Adipocyte (in vitro differentiated cells): ENCODE data around the gene MBD4.

Experiments used
- DNase-seq: peaks from one replicate; pipeline ENCODE4 v3.0.0-alpha.2; 2015; ENCODE audit warnings: low read depth
- H3K27me3 ChIP-seq: replicated peaks from 2 replicates; pipeline ENCODE4 v1.7.0; 2013; ENCODE audit warnings: mild to moderate bottlenecking, low read length, moderate library complexity; ENCODE audit not compliant: control insufficient read depth, insufficient read depth
- H3K36me3 ChIP-seq: 2 replicates; pipeline ENCODE4 v1.7.0; 2013; ENCODE audit warnings: low read length, mild to moderate bottlenecking, moderate library complexity; ENCODE audit not compliant: control insufficient read depth, insufficient read depth, severe bottlenecking
- H3K4me1 ChIP-seq: 2 replicates; pipeline ENCODE4 v1.7.0; 2013; ENCODE audit warnings: mild to moderate bottlenecking, low read length, moderate library complexity; ENCODE audit not compliant: control insufficient read depth, insufficient read depth
- H3K4me3 ChIP-seq: 2 replicates; pipeline ENCODE4 v1.7.0; 2013; ENCODE audit warnings: mild to moderate bottlenecking, low read length, moderate library complexity
- H3K9ac ChIP-seq: 2 replicates; pipeline ENCODE4 v1.7.0; 2013; ENCODE audit warnings: mild to moderate bottlenecking, low read length, moderate library complexity
- H3K9me3 ChIP-seq: 2 replicates; pipeline ENCODE4 v1.7.0; 2013; ENCODE audit warnings: mild to moderate bottlenecking, low read length, moderate library complexity; ENCODE audit not compliant: control insufficient read depth

Gene MBD4

DNA sequence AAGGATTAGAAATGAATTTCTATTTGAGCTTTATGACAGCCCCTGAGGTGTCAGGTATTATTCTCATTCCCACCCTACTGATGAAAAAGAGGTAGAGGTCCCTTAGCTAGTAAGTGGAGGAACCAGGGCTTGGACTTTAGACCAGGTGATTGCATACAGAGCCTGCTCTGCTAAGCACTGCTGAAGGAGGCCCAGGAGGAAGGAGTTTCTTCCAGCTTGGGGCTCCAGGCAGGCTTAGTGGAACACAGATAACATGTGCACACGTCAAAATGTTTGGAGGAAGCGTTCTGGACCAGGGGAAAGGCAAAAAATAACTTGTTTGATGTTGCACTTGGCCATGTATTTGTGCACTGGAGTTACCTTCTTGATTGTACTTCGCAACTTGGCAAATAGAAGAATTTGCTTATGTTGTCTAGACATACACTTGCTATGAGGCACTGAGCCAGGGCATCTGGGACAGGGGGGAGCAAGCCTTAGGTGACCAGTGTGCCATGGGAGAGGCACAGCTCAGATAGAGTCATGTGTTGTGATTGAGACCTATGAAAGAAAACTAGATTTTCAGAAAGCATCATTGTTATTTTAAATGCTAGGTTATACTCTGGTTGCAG, 22.7 kb upstream of the MBD4 start:
- Histone ChIP-seq H3K4me3 (no peak overlapping the region), H3K36me3 (peaks cover 64% of the 10 kb centered on the region), H3K9me3 (no peaks in the 10 kb centered on the region), H3K27me3 (no peaks in the 10 kb centered on the region), H3K9ac (no peak overlapping the region), H3K4me1 (peaks cover 12% of the 10 kb centered on the region)
- no peak for DNase-seq

DNA sequence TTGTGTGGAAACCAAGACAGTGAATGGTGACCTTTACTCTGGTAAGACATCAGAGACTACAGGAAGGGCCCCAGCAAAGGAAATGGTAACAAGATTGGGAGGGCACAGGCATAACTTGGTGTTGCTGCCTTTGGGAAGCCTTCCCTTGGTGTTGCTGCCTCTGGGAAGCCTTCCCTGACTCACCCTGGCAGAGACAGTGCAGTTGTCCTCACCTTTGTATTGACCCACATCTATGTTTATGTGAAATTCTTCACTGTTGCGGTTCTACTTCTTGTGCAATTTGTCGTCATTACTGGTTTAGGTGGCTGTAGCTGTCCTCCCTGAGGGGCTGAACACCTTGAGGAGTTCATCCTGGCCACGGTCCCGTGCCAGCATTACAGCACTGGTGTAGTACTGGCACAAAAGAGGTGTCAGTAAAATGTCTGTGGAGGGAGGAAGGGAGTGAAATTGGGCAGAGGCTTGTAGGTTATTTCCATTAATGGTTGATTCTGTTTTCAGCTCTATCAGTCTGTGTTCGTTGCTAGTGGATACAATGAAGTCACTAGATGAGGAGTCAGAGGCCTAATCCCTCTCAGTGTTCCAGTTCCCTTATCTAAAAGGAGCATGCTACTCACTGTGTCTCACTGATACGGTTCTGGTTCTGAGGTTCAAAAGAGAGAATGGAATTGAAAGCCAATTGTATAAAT, 21.9 kb upstream of the MBD4 start:
- H3K27me3 ChIP-seq: no peaks in the 10 kb centered on the region
- no peak overlapping the region for H3K9ac ChIP-seq
- peaks cover 63% of the 10 kb centered on the region for H3K36me3 ChIP-seq
- peak overlapping the region; percentile 32 for H3K4me3 ChIP-seq
- DNase-seq: peak; percentile 28
- peaks cover 12% of the 10 kb centered on the region for H3K4me1 ChIP-seq
- no peaks in the 10 kb centered on the region for H3K9me3 ChIP-seq

DNA sequence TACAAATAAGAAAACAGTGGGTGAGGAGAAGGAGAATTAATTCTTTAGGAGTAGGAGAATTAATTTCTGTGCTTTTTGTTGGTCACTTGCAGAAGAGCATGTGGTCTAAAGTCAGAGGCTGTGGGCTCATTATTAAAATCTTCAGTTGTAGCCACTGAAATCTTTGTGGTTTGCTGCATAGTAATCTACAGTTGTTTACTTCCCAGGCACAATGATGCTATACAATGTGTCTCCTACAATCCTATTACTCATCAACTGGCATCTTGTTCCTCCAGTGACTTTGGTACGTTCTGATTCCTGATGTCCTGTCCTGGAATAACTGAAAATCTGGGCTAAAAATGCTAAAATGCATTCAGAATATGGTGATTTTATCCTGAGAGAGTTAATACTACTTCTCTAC, 21.3 kb upstream of the MBD4 start:
- Histone ChIP-seq H3K27me3 (no peaks in the 10 kb centered on the region), H3K4me1 (peaks cover 12% of the 10 kb centered on the region), H3K9ac (no peak overlapping the region), H3K4me3 (peak overlapping the region; percentile 32), H3K9me3 (no peaks in the 10 kb centered on the region), H3K36me3 (peaks cover 64% of the 10 kb centered on the region)
- DNase-seq: peak; percentile 47

DNA sequence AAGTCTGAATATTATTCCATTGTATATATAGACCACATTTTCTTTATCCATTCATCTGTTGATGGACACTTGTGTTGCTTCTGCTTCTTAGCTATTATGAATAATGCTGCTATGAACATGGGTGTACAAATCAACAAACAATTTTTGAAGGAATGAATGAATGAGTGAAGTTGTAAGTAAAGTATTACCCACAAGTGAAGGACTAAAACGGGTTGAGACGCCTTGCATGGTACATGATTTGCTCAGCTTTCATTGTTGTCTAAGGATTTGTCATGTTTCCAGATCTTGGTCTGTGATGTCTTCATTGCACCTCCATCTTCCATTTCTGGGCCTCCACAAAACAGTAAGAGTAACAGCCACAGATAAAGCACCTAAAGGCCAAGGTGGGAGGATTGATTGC, 20.8 kb upstream of the MBD4 start:
- H3K9ac ChIP-seq: no peak overlapping the region
- no peaks in the 10 kb centered on the region for H3K27me3 ChIP-seq
- DNase-seq: no peak
- H3K36me3 ChIP-seq: peaks cover 67% of the 10 kb centered on the region
- H3K4me1 ChIP-seq: peaks cover 12% of the 10 kb centered on the region
- H3K9me3 ChIP-seq: no peaks in the 10 kb centered on the region
- H3K4me3 ChIP-seq: no peak overlapping the region

DNA sequence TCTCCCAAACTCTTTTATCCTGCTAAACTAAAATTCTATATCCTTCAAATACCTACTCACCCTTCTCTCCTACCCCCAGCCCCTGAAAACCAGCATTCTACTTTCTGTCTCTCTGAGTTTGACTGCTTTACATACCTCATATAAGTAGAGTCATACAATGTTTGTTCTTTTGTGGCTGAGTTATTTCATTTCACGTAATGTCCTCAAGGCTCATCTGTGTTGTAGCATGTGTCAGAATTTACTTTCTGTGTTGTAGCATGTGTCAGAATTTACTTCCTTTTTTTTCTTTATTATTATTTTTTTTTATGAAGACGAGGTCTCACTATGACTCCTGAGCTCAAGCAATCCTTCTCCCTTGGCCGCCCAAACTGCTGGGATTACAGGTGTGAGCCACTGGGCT, 20.4 kb upstream of the MBD4 start:
- Histone ChIP-seq H3K27me3 (no peaks in the 10 kb centered on the region), H3K4me1 (peaks cover 12% of the 10 kb centered on the region), H3K9ac (no peak overlapping the region), H3K9me3 (no peaks in the 10 kb centered on the region), H3K36me3 (peaks cover 70% of the 10 kb centered on the region), H3K4me3 (no peak overlapping the region)
- no peak for DNase-seq

DNA sequence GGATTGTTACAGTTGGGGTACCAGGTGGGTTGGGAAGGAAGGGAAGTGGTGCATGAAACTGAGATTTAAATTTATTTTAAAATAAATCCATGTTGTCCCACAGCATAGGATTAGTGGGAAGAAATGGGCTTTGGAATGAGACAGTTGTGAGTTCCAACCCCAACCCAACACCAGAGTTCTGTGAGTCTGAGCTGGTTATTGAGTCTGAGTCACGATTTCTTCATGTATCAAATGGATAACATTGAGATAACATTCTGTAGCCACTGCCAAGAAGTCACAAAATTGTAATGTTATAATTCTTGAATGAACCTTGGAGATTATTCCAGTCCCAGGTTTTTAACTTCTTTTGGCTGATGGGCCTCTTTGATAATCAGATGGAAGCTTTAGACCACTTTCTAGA, 14.0 kb upstream of the MBD4 start:
- H3K9ac ChIP-seq: no peak overlapping the region
- no peaks in the 10 kb centered on the region for H3K27me3 ChIP-seq
- DNase-seq: no peak
- H3K4me3 ChIP-seq: no peak overlapping the region
- H3K9me3 ChIP-seq: no peaks in the 10 kb centered on the region
- H3K4me1 ChIP-seq: peaks cover 20% of the 10 kb centered on the region
- peaks cover 50% of the 10 kb centered on the region for H3K36me3 ChIP-seq

DNA sequence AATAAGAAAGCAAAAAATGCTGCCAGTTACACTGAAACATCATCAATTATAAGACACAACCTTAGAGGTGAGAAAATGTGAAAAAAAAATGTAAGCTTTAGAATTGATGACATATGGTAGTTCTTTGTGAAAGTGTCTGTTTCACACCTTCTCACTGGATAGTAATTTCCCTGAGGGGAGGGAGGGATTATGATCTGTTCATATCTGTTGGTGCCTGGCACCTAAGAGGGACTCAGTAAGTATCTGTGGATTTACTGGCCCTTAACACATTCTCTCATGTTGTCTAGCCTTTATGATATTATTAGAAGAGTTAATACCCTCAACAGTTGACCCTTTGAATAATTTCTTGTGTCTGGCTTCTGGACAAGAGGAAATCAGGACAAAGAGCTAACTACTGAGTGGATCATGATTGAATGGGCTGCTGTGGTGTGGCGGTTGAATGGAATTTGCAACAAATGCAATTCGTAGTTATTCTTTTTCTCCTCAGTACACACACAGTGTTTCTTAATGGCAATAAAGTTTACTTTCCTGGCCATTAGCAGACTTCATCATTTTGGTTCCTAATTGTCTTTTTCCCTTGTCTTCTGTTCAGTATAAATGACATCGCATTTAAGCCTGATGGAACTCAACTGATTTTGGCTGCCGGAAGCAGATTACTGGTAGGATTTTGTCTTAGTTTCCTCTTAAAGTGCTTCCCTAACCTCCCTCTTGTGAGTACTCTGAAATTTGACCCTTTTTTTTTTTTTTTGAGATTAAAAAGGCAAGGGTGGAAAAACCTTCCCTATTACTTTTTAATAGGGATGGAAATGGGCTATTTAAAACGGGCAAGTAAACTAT, 9.7 kb upstream of the MBD4 start:
- no peak overlapping the region for H3K9ac ChIP-seq
- no peaks in the 10 kb centered on the region for H3K9me3 ChIP-seq
- no peak for DNase-seq
- H3K27me3 ChIP-seq: no peaks in the 10 kb centered on the region
- H3K36me3 ChIP-seq: peaks cover 18% of the 10 kb centered on the region
- H3K4me1 ChIP-seq: peaks cover 29% of the 10 kb centered on the region
- H3K4me3 ChIP-seq: no peak overlapping the region

DNA sequence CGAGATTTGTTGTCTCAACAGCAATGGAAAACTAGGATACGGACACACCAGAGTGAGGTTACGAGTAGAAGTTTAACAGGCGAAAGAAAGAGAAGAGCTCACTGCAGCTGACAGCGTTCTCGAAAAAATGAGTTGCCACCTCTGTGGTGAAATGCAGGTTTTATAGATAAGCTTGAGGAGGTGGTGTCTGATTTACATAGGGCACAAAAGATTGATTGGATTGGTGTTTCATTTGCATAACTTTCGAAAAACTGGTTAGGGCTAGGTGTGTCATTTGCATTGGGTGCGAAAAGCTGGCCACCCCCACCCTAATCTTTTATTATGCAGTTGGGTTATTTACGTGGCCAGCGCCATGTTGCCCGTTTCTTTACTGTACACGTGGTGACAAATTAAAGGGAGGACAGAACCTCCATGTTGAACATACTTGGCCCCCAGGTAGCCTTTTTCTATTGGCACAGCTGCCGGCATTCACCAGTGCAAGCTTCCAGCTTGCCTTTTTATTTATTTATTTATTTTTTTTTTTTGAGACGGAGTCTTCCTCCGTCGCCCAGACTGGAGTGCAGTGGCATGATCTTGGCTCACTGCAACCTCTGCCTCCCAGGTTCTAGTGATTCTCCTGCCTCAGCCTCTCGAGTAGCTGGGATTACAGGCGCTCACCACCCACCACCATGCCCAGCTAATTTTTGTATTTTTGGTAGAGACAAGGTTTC, 8.6 kb upstream of the MBD4 start:
- Histone ChIP-seq H3K9ac (no peak overlapping the region), H3K27me3 (no peaks in the 10 kb centered on the region), H3K4me1 (peaks cover 31% of the 10 kb centered on the region), H3K36me3 (peaks cover 16% of the 10 kb centered on the region), H3K9me3 (no peaks in the 10 kb centered on the region), H3K4me3 (no peak overlapping the region)
- DNase-seq: no peak

DNA sequence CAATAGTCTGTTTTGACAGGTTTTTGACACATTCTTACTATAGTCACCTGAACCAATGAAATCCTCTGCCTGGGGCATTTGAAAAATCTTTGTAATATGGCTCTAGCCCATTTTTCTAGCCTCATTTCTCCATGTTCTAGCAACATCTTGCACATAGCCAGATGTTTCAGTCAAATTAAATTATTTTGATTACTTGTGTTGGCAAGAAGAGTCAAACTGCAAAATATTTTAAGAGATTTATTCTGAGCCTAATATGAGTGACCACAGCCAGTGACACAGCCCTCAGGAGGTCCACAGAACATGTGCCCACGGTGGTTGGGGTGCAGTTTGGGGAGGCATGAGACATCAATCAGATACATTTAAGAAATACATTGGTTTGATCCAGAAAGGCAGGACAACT, 7.2 kb upstream of the MBD4 start:
- Histone ChIP-seq H3K9ac (no peak overlapping the region), H3K36me3 (peaks cover 4% of the 10 kb centered on the region), H3K9me3 (no peaks in the 10 kb centered on the region), H3K27me3 (no peaks in the 10 kb centered on the region), H3K4me3 (no peak overlapping the region), H3K4me1 (peaks cover 45% of the 10 kb centered on the region)
- peak; percentile 74 for DNase-seq

DNA sequence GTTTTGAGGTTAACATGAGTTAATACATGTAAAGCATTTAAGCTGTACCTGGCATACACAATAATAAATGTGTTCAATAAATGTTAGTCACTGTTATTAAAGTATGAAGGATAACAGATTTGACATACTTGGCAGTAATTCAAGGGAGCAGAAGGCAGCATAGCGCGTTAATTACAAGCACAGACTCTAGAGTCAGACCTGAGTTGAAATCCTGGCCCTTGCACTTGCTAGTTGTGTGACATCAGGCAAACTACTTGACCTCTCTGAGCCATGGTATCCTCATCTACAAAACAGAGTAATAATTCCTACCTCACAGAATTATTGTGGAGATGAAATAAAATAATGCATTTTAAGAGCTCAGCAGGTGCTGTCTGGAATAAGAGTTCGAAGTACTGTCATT, 5.7 kb upstream of the MBD4 start:
- DNase-seq: no peak
- H3K9ac ChIP-seq: no peak overlapping the region
- peaks cover 59% of the 10 kb centered on the region for H3K4me1 ChIP-seq
- H3K36me3 ChIP-seq: no peaks in the 10 kb centered on the region
- H3K4me3 ChIP-seq: no peak overlapping the region
- H3K27me3 ChIP-seq: no peaks in the 10 kb centered on the region
- no peaks in the 10 kb centered on the region for H3K9me3 ChIP-seq

DNA sequence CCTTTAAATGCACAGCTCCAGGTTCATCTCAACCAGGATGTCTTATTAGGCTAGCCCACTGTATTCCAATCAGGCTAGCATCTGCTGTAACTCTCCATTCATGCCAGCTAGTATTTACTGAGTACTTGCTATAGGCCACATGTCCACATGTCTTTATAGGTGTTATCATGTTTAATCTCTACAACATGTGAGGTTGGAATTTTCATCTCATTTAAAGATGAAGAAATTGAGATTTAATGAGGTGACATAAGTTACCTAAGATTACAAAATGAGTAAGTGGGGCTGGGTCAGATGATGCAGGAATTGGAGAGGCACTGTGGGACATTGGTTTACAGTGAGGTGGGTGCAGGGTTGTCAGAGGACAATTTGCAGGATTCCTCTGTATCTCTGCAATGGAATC, 3.2 kb upstream of the MBD4 start:
- no peak for DNase-seq
- H3K9ac ChIP-seq: peak overlapping the region; percentile 95
- H3K36me3 ChIP-seq: peaks cover 1% of the 10 kb centered on the region
- peaks cover 57% of the 10 kb centered on the region for H3K4me1 ChIP-seq
- no peaks in the 10 kb centered on the region for H3K9me3 ChIP-seq
- peak overlapping the region; percentile 95 for H3K4me3 ChIP-seq
- no peaks in the 10 kb centered on the region for H3K27me3 ChIP-seq
